HepG2 (cell line): ENCODE results near the gene STIM2. TPM values are rescaled to one million over a fixed set of nuclear protein-coding genes. Genes with fewer than 3 reads are reported as not detected.

Experiments
- ATAC-seq: fragments of 200-7000 bp; cut with Tn5 transposase; 3 replicates; pipeline ENCODE4 v1.9.1; 2020; ENCODE audit warnings: mild to moderate bottlenecking, moderate library complexity
- BruUV-seq: library from RNA; stranded (reverse); fragments of 400-500 nt; replicated peaks from 2 replicates; lab custom pipeline; 2021; lab: Mats Ljungman, UMichigan
- CTCF ChIA-PET: fragments of 300-600 bp; formaldehyde crosslinking; extraction: SDS; loops from one replicate; lab custom pipeline; 2021; ENCODE audit warnings: low total read pairs, inconsistent platforms, low intra/inter-chr PET ratio; lab: Yijun Ruan, JAX
- POLR2A ChIA-PET: fragments of 350-600 bp; sonication (Branson Sonifier 250); formaldehyde crosslinking; loops from one replicate; lab custom pipeline; 2020; ENCODE audit warnings: antibody characterized with exemption, inconsistent platforms; lab: Yijun Ruan, JAX
- DNase-seq: peaks from one replicate; pipeline ENCODE4 v3.0.0-alpha.2; 2015; ENCODE audit warnings: low spot score
- FAIRE-seq: peaks from 3 replicates; lab custom pipeline; 2011; peaks lifted over from hg19 to GRCh38; lab: Jason Lieb, UNC
- H2AFZ ChIP-seq: one replicate; pipeline ENCODE4 v1.6.1; 2011; ENCODE audit warnings: low read length, inconsistent platforms
- H3K27ac ChIP-seq: fragments of 300-600 bp; 3 replicates; pipeline ENCODE4 v1.8.0; 2011; ENCODE audit warnings: mixed run types, mild to moderate bottlenecking, mixed read lengths, low read length, inconsistent platforms; ENCODE audit not compliant: insufficient read depth; ENCODE audit errors: extremely low read length
- H3K27me3 ChIP-seq, 2 experiments: fragments of 200-600 bp in 1 of 2; 2 replicates in 1 of 2; 3 replicates in 1 of 2; pipeline versions ENCODE4 v1.6.0 to v1.8.0; 2011; ENCODE audit warnings: low read length in 2 of 2, mild to moderate bottlenecking in 2 of 2, moderate library complexity in 2 of 2, inconsistent platforms in 1 of 2; ENCODE audit not compliant: insufficient read depth in 2 of 2, control insufficient read depth in 1 of 2
- H3K36me3 ChIP-seq, 2 experiments: fragments of 200-600 bp in 1 of 2; replicated peaks in 1 of 2; 2 replicates in 1 of 2; 3 replicates in 1 of 2; pipeline versions ENCODE4 v1.5.1 to v1.8.0; 2011; ENCODE audit warnings: low read length in 2 of 2, inconsistent platforms in 1 of 2; ENCODE audit not compliant: insufficient read depth in 2 of 2, control insufficient read depth in 1 of 2
- H3K4me1 ChIP-seq: 2 replicates; pipeline ENCODE4 v1.5.1; 2012; ENCODE audit warnings: low read length, inconsistent platforms; ENCODE audit not compliant: insufficient read depth
- H3K4me2 ChIP-seq: 2 replicates; pipeline ENCODE4 v1.6.0; 2011; ENCODE audit warnings: low read depth, low read length, inconsistent platforms
- H3K4me3 ChIP-seq, 3 experiments: fragments of 200-600 bp in 1 of 3; sonication (generic), shearing (Covaris generic) in 1 of 3; replicated peaks in 1 of 3; 2 replicates each; pipeline ENCODE4 v1.5.1; 2011 to 2016; ENCODE audit warnings: low read length in 3 of 3, inconsistent platforms in 2 of 3, low read depth in 2 of 3, mild to moderate bottlenecking in 2 of 3, control low read depth in 1 of 3, mixed read lengths in 1 of 3; ENCODE audit not compliant: insufficient read depth in 1 of 3
- H3K79me2 ChIP-seq: one replicate; pipeline ENCODE4 v1.6.1; 2011; ENCODE audit warnings: low read length, inconsistent platforms; ENCODE audit not compliant: insufficient read depth
- H3K9ac ChIP-seq: 2 replicates; pipeline ENCODE4 v1.6.0; 2011; ENCODE audit warnings: mild to moderate bottlenecking, low read depth, low read length, inconsistent platforms; ENCODE audit not compliant: insufficient read depth
- H3K9me3 ChIP-seq: 2 replicates; pipeline ENCODE4 v1.5.1; 2012; ENCODE audit warnings: mild to moderate bottlenecking, low read length
- H4K20me1 ChIP-seq: 2 replicates; pipeline ENCODE4 v1.6.0; 2011; ENCODE audit warnings: inconsistent platforms, mild to moderate bottlenecking, low read length, moderate library complexity; ENCODE audit not compliant: insufficient read depth
- AGO2 ChIP-seq: fragments of 200-400 bp; formaldehyde crosslinking; optimal IDR thresholded peaks from 2 replicates; pipeline ENCODE3; 2017; ENCODE audit warnings: mild to moderate bottlenecking, low read depth, low read length, moderate library complexity
- ATAD3A ChIP-seq: sonication (generic); formaldehyde crosslinking; IDR thresholded peaks from 2 replicates; pipeline ENCODE4 v1.4.0; 2020; ENCODE audit warnings: missing genetic modification reagents
- BRD4 ChIP-seq: sonication (generic); formaldehyde crosslinking; IDR thresholded peaks from 2 replicates; pipeline ENCODE4 v1.4.0; 2020; ENCODE audit warnings: missing genetic modification reagents
- ETV6 ChIP-seq: sonication (generic); formaldehyde crosslinking; conservative IDR thresholded peaks from 2 replicates; pipeline ENCODE4 v1.4.0; 2020; ENCODE audit warnings: missing genetic modification reagents
- HOXA3 ChIP-seq: sonication (generic); formaldehyde crosslinking; IDR thresholded peaks from 2 replicates; pipeline ENCODE4 v1.5.0; 2020; ENCODE audit warnings: missing genetic modification reagents
- HOXA5 ChIP-seq: sonication (generic); formaldehyde crosslinking; IDR thresholded peaks from 2 replicates; pipeline ENCODE4 v1.4.0; 2020; ENCODE audit warnings: missing genetic modification reagents
- MAZ ChIP-seq, 2 experiments: sonication (generic) in 1 of 2; formaldehyde crosslinking in 1 of 2; IDR thresholded peaks; 2 replicates each; pipeline versions ENCODE4 v1.5.0 to v1.6.1; 2012 to 2020; ENCODE audit warnings: low read depth in 2 of 2, mild to moderate bottlenecking in 2 of 2, borderline replicate concordance in 1 of 2, improper control_type of control experiment in 1 of 2, low read length in 1 of 2, missing genetic modification reagents in 1 of 2, moderate library complexity in 1 of 2
- RARA ChIP-seq: IDR thresholded peaks from 2 replicates; pipeline ENCODE4 v1.6.1; 2016; ENCODE audit warnings: missing genetic modification reagents, missing compliant biosample characterization
- ZBTB7B ChIP-seq: sonication (generic); formaldehyde crosslinking; IDR thresholded peaks from 2 replicates; pipeline ENCODE4 v1.4.0; 2020; ENCODE audit warnings: missing genetic modification reagents
- ZMAT5 ChIP-seq: sonication (generic); formaldehyde crosslinking; IDR thresholded peaks from 2 replicates; pipeline ENCODE4 v1.5.0; 2020; ENCODE audit warnings: mild to moderate bottlenecking, low read depth, missing genetic modification reagents, borderline replicate concordance
- ZNF10 ChIP-seq: sonication (generic); formaldehyde crosslinking; IDR thresholded peaks from 2 replicates; pipeline ENCODE4 v1.4.0; 2020; ENCODE audit warnings: mild to moderate bottlenecking, low read depth, missing genetic modification reagents, borderline replicate concordance
- ZNF326 ChIP-seq: sonication (generic); formaldehyde crosslinking; IDR thresholded peaks from 2 replicates; pipeline ENCODE4 v1.4.0; 2020; ENCODE audit warnings: missing genetic modification reagents, borderline replicate concordance
- ZNF572 ChIP-seq: sonication (generic); formaldehyde crosslinking; IDR thresholded peaks from 2 replicates; pipeline ENCODE4 v1.5.1; 2020; ENCODE audit warnings: mild to moderate bottlenecking, missing genetic modification reagents
- ZNF660 ChIP-seq: sonication (generic); formaldehyde crosslinking; IDR thresholded peaks from 2 replicates; pipeline ENCODE4 v1.5.1; 2020; ENCODE audit warnings: mild to moderate bottlenecking, low read depth, missing genetic modification reagents, borderline replicate concordance
- ZNF770 ChIP-seq: sonication (generic); formaldehyde crosslinking; IDR thresholded peaks from 2 replicates; pipeline ENCODE4 v1.5.0; 2020; ENCODE audit warnings: mild to moderate bottlenecking, missing genetic modification reagents
- ZSCAN25 ChIP-seq: sonication (generic); formaldehyde crosslinking; IDR thresholded peaks from 2 replicates; pipeline ENCODE4 v1.8.0; 2022; ENCODE audit warnings: mild to moderate bottlenecking, missing genetic modification reagents
- WGBS: methylation state at CpG from one replicate; pipeline ENCODE4 v1.1.6; 2017; ENCODE audit warnings: low lambda C conversion rate; 5-methylcytosine and 5-hydroxymethylcytosine counted together
- in situ Hi-C: cut with HindIII; loops from 2 replicates; pipeline ENCODE4 v1.10.0; 2017; ENCODE audit warnings: low pct_unique_long_range_greater_than_20kb; ENCODE audit not compliant: extremely low pct_ligation_motif_present
- intact Hi-C: fragments of 100-400 bp; cut with micrococcal nuclease; formaldehyde crosslinking; loops from one replicate; pipeline ENCODE4 v1.10.0; 2022; ENCODE audit not compliant: unreplicated experiment
- polyA plus RNA-seq, 8 experiments: library from polyadenylated mRNA; depleted of rRNA in 3 of 8; stranded (reverse) in 7 of 8; unstranded in 1 of 8; fragments of >200 nt; fragmentation: Illumina TruSeq in 4 of 8; extraction: Trizol in 4 of 8; gene quantifications; 2 replicates each; pipeline versions ENCODE4 v1.2.1 to v1.2.3, GENCODE V29; 2011 to 2016; ENCODE audit warnings: low read depth in 4 of 8, missing spikeins in 1 of 8, mixed read lengths in 1 of 8; ENCODE audit not compliant: insufficient read depth in 1 of 8
- total RNA-seq, 5 experiments: library from RNA; depleted of rRNA; stranded (reverse); fragments of >200 nt; fragmentation: Illumina TruSeq; extraction: Trizol; gene quantifications; 2 replicates each; pipeline ENCODE4 v1.2.3, GENCODE V29; 2016; ENCODE audit warnings: low read depth in 1 of 5
- TF ChIP-seq, protein P1 (sequence below): sonication (generic); formaldehyde crosslinking; IDR thresholded peaks from 2 replicates; pipeline ENCODE4 v1.8.1; 2022; ENCODE audit warnings: mild to moderate bottlenecking, missing genetic modification reagents
- TF ChIP-seq, protein P2 (sequence below): sonication (generic); formaldehyde crosslinking; IDR thresholded peaks from 2 replicates; pipeline ENCODE4 v1.5.1; 2020; ENCODE audit warnings: missing genetic modification reagents, mild to moderate bottlenecking, borderline replicate concordance

The STIM2 gene
- total and polyA plus RNA-seq, 2 of the 13 experiments (the other 11 are each of a cell fraction or from before 2014, with no cell fraction given), result 19.3 to 19.4 TPM

DNA sequence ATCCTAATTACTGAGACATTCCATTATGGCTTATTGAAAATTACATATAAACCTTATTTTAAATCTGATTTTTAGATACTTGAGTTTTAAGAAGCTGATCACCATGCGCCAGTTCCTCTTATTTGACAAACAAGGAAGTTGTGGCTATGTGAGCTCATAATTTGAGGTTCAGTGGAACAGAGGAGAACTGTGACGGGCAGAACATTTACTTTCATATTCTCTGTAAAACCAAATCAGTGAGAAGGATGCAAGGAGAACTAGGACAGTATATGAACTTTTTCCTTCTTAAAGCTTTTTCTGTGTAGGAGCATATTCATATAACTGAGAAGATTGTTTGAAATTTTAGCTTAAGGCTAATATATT lies 25.3 kb downstream of the STIM2 start:
- BruUV-seq, result no TSS peak
- no peaks in the 10 kb centered on the region for H3K36me3 ChIP-seq
- no peak for DNase-seq
- ATAC-seq, result no peak
- no peaks in the 10 kb centered on the region for H3K9me3 ChIP-seq
- H3K27me3 ChIP-seq, result no peaks in the 10 kb centered on the region
- no peaks in the 10 kb centered on the region for H3K79me2 ChIP-seq
- intact Hi-C loops (no loop called here), in situ Hi-C loops (no loop called here)
- no peak overlapping the region for H3K4me2 ChIP-seq
- FAIRE-seq, result no peak
- H4K20me1 ChIP-seq, result no peaks in the 10 kb centered on the region
- H3K9ac ChIP-seq, result no peak overlapping the region
- no peak overlapping the region for H2AFZ ChIP-seq
- POLR2A ChIA-PET, result no interaction called here
- CTCF ChIA-PET, result no interaction called here
- WGBS, result 98% methylated on average over 2 of the region's 2 CpGs
- H3K4me3 ChIP-seq, result no peak overlapping the region
- no peaks in the 10 kb centered on the region for H3K4me1 ChIP-seq
- H3K27ac ChIP-seq, result no peak overlapping the region
- TF ChIP-seq ZNF770 (CRISPR knock-in tag), result no peak
- TF ChIP-seq HOXA5, result no peak
- no peak for TF ChIP-seq HOXA3 (CRISPR knock-in tag)
- TF ChIP-seq, protein P1, sequence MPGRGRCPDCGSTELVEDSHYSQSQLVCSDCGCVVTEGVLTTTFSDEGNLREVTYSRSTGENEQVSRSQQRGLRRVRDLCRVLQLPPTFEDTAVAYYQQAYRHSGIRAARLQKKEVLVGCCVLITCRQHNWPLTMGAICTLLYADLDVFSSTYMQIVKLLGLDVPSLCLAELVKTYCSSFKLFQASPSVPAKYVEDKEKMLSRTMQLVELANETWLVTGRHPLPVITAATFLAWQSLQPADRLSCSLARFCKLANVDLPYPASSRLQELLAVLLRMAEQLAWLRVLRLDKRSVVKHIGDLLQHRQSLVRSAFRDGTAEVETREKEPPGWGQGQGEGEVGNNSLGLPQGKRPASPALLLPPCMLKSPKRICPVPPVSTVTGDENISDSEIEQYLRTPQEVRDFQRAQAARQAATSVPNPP (CRISPR knock-in tag), result no peak
- no peak for TF ChIP-seq ZSCAN25 (CRISPR knock-in tag)
- TF ChIP-seq ZNF572, result no peak
- no peak for TF ChIP-seq ZMAT5
- TF ChIP-seq ATAD3A (CRISPR knock-in tag), result no peak
- TF ChIP-seq MAZ (IDR thresholded peaks at IDR 0.05; ENCODE audit: borderline replicate concordance, low read depth, low read length), result no peak
- TF ChIP-seq MAZ (CRISPR knock-in tag; IDR thresholded peaks at IDR 0.05; ENCODE audit: low read depth), result no peak
- no peak for TF ChIP-seq ZBTB7B (CRISPR knock-in tag)
- TF ChIP-seq RARA (CRISPR knock-in tag), result no peak
- TF ChIP-seq, protein P2, sequence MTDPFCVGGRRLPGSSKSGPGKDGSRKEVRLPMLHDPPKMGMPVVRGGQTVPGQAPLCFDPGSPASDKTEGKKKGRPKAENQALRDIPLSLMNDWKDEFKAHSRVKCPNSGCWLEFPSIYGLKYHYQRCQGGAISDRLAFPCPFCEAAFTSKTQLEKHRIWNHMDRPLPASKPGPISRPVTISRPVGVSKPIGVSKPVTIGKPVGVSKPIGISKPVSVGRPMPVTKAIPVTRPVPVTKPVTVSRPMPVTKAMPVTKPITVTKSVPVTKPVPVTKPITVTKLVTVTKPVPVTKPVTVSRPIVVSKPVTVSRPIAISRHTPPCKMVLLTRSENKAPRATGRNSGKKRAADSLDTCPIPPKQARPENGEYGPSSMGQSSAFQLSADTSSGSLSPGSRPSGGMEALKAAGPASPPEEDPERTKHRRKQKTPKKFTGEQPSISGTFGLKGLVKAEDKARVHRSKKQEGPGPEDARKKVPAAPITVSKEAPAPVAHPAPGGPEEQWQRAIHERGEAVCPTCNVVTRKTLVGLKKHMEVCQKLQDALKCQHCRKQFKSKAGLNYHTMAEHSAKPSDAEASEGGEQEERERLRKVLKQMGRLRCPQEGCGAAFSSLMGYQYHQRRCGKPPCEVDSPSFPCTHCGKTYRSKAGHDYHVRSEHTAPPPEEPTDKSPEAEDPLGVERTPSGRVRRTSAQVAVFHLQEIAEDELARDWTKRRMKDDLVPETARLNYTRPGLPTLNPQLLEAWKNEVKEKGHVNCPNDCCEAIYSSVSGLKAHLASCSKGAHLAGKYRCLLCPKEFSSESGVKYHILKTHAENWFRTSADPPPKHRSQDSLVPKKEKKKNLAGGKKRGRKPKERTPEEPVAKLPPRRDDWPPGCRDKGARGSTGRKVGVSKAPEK (CRISPR knock-in tag), result no peak
- no peak for TF ChIP-seq ETV6 (CRISPR knock-in tag)
- no peak for TF ChIP-seq ZNF326 (CRISPR knock-in tag)
- no peak for TF ChIP-seq ZNF10 (CRISPR knock-in tag)
- no peak for TF ChIP-seq AGO2
- TF ChIP-seq ZNF660 (CRISPR knock-in tag), result no peak
- TF ChIP-seq BRD4 (CRISPR knock-in tag), result no peak
